Measurements from ENCODE around the gene DHRS11. TPM values are rescaled to one million over a fixed set of nuclear protein-coding genes. Genes with fewer than 3 reads are reported as not detected.
"Not testable (repeated sequence)": the region's sequence is repeated elsewhere in the genome, so short reads cannot be mapped to it uniquely, and the experiment has no call there.

DHRS11 gene
- total RNA-seq, 1 donor from 2014 or later: 5.9 TPM

DNA sequence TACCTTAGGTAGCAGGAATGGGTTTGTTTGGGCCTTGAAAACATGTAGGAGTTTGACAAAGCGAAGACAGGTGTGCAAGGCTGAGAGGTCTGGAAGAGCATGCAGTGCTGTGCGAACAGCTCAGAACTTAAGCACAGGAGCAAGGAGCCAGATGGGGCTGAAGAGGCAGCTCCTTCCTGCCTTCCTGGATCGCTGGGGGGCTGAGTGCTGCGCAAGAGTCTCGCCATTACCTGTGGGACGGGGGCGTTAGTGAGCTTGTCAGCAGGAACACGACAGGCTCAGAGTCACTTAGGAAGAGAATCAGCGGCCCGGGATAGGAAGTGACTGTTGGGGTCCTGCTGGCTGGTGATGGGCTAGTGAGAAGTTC lies 9.2 kb downstream of the DHRS11 start:
- H3K27ac ChIP-seq: peak overlapping the region; percentile 86
- TF ChIP-seq, protein P1, sequence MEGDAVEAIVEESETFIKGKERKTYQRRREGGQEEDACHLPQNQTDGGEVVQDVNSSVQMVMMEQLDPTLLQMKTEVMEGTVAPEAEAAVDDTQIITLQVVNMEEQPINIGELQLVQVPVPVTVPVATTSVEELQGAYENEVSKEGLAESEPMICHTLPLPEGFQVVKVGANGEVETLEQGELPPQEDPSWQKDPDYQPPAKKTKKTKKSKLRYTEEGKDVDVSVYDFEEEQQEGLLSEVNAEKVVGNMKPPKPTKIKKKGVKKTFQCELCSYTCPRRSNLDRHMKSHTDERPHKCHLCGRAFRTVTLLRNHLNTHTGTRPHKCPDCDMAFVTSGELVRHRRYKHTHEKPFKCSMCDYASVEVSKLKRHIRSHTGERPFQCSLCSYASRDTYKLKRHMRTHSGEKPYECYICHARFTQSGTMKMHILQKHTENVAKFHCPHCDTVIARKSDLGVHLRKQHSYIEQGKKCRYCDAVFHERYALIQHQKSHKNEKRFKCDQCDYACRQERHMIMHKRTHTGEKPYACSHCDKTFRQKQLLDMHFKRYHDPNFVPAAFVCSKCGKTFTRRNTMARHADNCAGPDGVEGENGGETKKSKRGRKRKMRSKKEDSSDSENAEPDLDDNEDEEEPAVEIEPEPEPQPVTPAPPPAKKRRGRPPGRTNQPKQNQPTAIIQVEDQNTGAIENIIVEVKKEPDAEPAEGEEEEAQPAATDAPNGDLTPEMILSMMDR (IDR thresholded peaks at IDR 0.05): no peak

GRCh38 chr17:36601303-36602029 lies 9.8 kb downstream of the DHRS11 start, which contains the start of gene MRM1:
TSS of gene MRM1 (plus strand) at chr17:36601583. CDS start at chr17:36601811, 228 bp downstream.
- H3K9me3 ChIP-seq: no peaks in the 10 kb centered on the region
- peak within 1 kb of the TSS; percentile 88 for H3K4me3 ChIP-seq
- ATAC-seq: peak; percentile 96 to 98
- H3K27ac ChIP-seq: peak within 1 kb of the TSS; percentile 86
- peak; percentile 95 for DNase-seq
- intact Hi-C loops (cut with DNase I): no loop called here
- H3K36me3 ChIP-seq: no peaks in the 10 kb centered on the region
- peaks cover 26% of the 10 kb centered on the region for H3K4me1 ChIP-seq
- no peaks in the 10 kb centered on the region for H3K27me3 ChIP-seq (ENCODE audit: low read depth)
- TF ChIP-seq, protein P1 (IDR thresholded peaks at IDR 0.05): peak; percentile 17

More for the DNA sequence above, 9.2 kb downstream of the DHRS11 start:
- no peak for DNase-seq
- peak in 1 of 2 donors; percentile 12 for ATAC-seq
- Histone ChIP-seq H3K9me3 (no peaks in the 10 kb centered on the region), H3K4me3 (peak overlapping the region; percentile 88), H3K4me1 (peaks cover 26% of the 10 kb centered on the region), H3K27me3 (ENCODE audit: low read depth) (no peaks in the 10 kb centered on the region), H3K36me3 (no peaks in the 10 kb centered on the region)
- intact Hi-C loops (cut with DNase I): no loop called here

DNA sequence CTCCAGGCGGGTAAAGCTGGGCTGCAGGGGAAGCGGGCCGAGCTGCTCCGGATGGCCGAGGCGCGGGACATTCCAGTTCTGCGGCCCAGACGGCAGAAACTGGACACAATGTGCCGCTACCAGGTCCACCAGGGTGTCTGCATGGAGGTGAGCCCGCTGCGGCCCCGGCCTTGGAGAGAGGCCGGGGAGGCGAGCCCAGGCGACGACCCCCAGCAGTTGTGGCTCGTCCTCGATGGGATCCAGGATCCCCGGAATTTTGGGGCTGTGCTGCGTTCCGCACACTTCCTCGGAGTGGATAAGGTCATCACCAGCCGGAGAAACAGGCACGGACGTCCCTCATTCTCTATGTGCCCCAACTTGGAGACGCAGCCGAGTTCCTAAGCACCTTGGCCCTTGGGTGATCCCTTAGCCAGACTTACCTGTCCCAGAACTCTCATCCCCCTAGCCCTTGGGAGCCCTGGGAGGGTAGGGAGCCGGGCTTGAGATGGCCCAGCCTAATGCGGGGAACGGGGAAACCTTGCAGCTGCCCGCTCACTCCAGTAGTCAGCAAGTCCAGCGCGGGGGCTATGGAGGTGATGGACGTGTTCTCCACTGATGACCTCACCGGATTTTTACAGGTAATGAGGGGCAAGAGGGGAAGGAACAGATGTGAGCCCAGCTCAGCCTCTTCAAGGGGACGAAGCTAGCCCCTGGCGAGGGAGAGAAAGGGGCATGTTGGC lies 10.5 kb downstream of the DHRS11 start:
- Histone ChIP-seq H3K9me3 (no peaks in the 10 kb centered on the region), H3K4me1 (peaks cover 26% of the 10 kb centered on the region), H3K27me3 (ENCODE audit: low read depth) (no peaks in the 10 kb centered on the region), H3K36me3 (no peaks in the 10 kb centered on the region), H3K4me3 (peak overlapping the region; percentile 88), H3K27ac (peak overlapping the region; percentile 86)
- peak; percentile 5 to 59 for ATAC-seq
- TF ChIP-seq, protein P1 (IDR thresholded peaks at IDR 0.05): no peak
- DNase-seq: peak; percentile 46
- intact Hi-C loops (cut with DNase I): no loop called here

GRCh38 chr17:36602924-36603384 lies 11.3 kb downstream of the DHRS11 start:
- H3K27me3 ChIP-seq (ENCODE audit: low read depth): no peaks in the 10 kb centered on the region
- peaks cover 26% of the 10 kb centered on the region for H3K4me1 ChIP-seq
- no peaks in the 10 kb centered on the region for H3K36me3 ChIP-seq
- DNase-seq (peak; percentile 58), ATAC-seq (peak; percentile 39 to 51)
- no peaks in the 10 kb centered on the region for H3K9me3 ChIP-seq
- intact Hi-C loops (cut with DNase I): no loop called here
- no peak overlapping the region for H3K27ac ChIP-seq
- TF ChIP-seq, protein P1 (IDR thresholded peaks at IDR 0.05): peak; percentile 81
- H3K4me3 ChIP-seq: peak overlapping the region; percentile 88

GRCh38 chr17:36605028-36605427 lies 13.3 kb downstream of the DHRS11 start:
- DNase-seq; H3K4me3 ChIP-seq; H3K9me3 ChIP-seq; H3K27ac ChIP-seq; H3K36me3 ChIP-seq; intact Hi-C loops (cut with DNase I); H3K27me3 ChIP-seq (ENCODE audit: low read depth); ATAC-seq: not testable (repeated sequence)
- peaks cover 37% of the 10 kb centered on the region for H3K4me1 ChIP-seq
